ENCODE data around the gene HOXD12.
A peak's percentile ranks its signal among the peaks of the same experiment; 100 is the strongest.

The HOXD12 gene

DNA sequence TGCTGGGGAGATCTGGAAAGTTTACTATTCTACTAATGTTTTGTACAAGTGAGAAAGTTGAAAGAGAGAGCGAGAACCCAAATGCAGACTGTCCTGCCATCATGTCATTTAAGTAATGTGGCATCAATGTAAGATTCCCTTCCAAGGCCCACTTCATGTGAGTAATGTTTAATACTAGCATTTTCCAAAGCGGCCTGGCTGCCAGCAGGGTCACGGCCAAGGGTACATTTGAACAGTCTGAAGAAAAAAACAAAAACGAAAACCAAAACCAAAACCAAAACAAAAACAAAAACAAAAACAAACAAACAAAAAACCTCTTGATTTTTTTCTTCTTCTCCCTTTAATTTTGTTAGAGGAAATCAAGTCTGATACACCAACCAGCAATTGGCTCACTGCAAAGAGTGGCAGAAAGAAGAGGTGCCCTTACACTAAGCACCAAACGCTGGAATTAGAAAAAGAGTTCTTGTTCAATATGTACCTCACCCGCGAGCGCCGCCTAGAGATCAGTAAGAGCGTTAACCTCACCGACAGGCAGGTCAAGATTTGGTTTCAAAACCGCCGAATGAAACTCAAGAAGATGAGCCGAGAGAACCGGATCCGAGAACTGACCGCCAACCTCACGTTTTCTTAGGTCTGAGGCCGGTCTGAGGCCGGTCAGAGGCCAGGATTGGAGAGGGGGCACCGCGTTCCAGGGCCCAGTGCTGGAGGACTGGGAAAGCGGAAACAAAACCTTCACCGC, 19.2 kb downstream of the HOXD12 start:
- DNase-seq (ENCODE audit: low read depth) = no peak

DNA sequence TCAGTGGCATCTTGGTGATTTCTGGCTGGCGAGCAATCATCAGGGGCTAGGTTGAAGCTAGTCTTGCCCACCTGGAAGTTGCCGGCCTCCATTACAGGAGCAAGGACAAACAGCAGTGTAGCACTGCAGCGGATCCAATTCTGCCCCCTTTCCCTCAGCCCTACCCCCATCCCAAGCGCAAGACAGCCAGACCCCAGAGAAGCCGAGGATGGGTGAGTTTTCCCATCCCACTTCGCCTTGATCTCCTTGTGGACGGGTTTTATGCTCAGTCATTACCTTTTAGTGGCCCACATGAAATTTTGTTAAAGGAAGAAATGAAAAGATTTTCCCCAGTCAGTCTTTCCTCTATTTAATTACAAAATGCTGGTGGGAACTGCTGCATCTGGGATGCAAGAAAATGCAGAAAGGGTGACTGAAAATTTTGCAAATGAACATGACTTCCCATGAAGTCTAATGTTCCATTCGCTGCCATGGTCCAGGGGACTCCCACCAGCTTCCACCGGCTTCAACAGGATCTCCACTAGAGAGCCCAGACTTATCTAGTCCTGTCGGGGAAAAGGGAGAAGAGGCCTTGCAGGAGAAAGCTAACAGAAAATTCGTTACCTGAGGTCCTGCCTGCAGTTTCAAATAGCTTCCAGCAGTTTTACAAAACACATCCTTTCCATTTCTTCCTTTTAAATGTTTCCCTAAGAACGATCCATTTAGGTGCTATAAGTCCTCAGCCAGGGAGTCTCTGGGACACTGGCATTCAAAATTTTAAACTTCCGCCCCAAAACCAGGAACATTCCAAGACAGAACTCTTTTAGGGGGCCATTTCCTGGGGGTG, 21.0 kb downstream of the HOXD12 start:
- DNase-seq (ENCODE audit: low read depth) = no peak

DNA sequence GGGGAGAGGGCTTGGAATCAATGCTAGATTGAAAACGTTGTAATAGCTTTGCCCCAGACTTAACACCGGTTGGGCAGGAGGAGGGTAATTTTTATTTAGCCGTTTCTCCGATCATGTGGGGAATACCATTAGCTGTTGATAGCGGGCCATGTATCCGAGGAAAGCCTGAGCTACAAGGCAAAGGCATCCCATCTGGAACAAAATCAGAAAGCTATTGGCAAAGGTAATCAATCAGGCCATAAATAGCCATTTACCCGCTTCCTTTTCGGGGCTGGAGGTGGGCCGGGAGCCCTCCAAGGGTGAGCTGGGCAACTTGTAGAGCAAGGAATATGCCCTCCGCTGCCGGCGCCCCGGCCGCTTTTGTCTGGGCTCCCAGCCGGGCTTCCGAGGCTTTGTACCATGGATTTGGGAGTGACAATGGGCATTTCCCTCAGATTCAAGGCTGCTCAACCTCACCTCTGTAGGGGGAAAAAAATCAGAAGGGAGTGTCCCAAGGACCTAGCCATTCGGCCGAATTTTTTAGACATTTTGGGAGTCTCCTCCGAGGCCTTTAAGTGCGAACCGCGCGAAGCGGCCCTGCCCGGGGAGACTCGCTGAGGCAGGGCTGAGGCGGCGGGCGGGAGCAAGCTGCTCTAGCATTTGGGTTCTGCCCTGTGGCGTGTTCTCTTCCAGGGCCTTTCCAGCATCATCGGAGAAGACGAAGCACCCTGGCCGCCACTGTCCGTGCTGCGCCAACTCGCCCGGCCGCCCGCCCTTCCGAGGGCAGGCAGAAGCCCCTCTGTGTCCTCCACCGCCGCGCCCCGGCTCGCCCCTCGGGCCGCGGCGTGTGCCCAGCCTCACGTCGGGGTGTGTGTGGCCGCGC, 21.8 kb downstream of the HOXD12 start:
- no peak for DNase-seq (ENCODE audit: low read depth)

DNA sequence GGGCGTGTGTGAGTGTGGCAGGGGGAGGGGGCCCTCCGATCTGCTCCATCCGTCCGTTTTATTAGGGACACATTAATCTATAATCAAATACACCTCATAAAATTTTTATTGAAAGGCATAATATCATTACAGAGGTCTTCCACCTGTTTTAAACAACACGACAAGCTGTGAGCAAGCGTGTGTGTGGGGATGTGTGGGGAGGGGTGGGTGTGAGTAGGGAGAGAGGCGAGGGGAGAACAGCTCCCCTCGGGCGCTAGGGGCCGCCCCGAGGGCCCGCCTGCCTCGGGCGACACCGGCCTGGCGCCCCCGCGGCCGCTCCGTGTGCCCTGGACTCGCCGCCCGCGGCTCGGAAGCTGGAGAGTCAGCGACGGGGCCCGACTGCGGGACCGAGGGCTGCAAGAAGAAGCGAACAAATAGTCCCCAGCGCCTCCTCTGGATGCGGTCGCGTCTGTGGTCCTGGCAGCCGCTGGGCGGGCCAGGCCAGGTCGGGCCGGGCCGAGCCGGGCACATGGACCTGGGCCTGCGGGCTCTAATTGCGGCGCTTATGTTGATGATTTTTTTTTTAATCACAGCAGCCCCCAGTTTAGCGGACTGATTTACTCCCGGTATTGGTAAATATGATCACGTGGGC, 22.6 kb downstream of the HOXD12 start:
- no peak for DNase-seq (ENCODE audit: low read depth)

DNA sequence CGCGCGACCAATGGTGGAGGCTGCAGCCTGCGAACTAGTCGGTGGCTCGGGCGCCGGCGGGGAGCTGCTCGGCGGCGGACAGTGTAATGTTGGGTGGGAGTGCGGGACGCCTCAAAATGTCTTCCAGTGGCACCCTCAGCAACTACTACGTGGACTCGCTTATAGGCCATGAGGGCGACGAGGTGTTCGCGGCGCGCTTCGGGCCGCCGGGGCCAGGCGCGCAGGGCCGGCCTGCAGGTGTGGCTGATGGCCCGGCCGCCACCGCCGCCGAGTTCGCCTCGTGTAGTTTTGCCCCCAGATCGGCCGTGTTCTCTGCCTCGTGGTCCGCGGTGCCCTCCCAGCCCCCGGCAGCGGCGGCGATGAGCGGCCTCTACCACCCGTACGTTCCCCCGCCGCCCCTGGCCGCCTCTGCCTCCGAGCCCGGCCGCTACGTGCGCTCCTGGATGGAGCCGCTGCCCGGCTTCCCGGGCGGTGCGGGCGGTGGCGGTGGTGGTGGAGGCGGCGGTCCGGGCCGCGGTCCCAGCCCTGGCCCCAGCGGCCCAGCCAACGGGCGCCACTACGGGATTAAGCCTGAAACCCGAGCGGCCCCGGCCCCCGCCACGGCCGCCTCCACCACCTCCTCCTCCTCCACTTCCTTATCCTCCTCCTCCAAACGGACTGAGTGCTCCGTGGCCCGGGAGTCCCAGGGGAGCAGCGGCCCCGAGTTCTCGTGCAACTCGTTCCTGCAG, 23.3 kb downstream of the HOXD12 start, which contains the start of gene HOXD9:
HOXD9 (plus strand) TSS at position 37 of the 728 bp plus-strand sequence; CDS start at position 87, 50 bp downstream.
- DNase-seq (ENCODE audit: low read depth) = no peak

DNA sequence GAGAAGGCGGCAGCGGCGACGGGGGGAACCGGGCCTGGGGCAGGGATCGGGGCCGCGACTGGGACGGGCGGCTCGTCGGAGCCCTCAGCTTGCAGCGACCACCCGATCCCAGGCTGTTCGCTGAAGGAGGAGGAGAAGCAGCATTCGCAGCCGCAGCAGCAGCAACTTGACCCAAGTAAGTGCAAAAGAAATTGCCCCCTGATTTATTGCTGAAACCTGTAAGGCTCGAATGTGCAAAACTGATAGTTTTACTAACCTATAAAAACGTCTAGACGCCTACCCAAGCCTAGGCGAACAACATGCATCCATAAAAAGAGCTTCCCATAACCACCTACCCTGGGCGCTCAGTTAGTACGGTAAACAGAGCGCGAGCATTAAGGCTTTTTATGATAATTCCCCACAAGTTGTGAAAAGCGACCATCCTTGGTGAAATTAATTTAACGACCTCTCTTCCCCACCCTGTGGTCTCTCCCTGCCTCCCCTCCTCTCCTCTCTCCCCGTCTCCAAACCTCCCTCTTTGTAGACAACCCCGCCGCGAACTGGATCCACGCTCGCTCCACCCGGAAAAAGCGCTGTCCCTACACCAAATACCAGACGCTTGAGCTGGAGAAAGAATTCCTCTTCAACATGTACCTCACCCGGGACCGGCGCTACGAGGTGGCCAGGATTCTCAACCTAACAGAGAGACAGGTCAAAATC, 24.0 kb downstream of the HOXD12 start:
- no peak for DNase-seq (ENCODE audit: low read depth)

DNA sequence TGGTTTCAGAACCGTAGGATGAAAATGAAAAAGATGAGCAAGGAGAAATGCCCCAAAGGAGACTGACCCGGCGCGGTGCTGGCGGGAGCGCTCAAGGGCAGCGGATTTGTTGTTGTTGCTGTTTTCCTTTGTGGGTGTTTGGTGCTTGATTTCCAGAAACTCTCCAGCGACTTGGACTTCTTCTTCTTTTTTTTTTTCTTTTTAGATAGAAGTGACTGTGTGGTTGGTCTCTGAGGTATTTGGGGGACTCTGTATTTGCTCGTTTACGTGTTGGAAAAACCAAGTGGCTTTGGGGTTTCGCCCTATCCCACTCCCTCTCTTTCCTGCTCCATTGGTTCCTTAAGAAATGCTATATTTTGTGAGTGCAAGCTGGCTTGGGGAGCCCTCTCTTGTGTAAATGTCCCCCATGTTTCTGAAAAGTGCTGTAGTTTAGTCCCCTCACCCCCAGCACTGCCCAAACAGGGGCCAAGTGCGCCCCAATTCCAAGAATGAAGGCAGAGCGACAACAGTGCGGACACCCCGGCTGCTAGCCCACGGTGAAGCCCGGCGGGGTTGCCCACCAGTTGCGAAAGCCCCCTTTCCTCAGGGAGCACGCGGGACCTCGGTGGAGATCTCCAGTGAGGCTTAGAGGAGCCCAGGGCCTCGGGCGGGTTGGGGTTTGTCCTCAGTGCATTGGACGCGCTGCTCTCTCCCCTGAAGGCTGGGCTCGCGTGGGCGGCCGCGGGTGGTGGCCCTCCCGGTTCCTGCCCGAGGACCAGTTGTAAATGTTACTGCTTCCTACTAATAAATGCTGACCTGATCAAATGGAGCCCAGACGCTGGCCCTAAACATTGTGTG, 24.7 kb downstream of the HOXD12 start:
- DNase-seq (ENCODE audit: low read depth) = no peak

DNA sequence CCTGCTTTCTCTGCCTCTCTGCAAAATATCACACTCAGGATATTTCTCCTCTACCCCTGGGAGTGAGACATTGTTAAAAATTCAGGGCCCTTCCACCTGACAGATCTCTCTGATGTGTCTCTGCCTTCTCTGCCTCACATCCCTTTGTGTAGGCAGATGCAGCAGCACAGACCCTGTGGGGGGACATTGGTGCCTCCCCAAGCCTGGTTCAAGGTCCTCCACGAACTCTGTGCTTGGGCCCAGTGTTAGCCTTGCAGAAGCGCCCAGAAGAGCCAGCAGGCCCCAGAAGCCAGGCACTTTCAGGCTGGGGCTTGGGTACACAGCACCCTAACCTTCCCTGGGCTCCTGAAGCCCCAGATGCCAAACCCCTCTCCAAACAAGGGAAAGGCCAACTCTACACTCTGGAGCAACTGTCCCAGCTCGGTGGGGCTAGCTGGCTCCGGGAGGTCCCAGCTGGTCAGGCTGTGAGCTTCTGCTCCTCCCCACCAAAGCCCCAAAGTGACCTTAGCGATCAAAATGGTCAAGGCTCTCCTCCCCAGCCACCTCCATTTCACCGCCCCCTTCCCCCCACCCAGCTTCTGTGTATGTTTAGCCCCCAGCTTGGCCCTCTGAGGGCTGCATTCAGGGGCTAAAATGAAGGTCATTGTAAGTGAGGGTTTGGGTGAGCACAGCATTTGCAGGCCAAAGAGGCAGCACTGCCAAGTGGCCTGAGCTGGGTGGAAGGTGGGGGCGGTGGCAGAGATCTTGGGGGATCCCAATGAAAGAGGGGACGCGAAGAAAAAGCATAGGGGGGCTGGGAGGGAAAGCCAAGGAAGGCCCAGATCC, 25.6 kb downstream of the HOXD12 start:
- no peak for DNase-seq (ENCODE audit: low read depth)

DNA sequence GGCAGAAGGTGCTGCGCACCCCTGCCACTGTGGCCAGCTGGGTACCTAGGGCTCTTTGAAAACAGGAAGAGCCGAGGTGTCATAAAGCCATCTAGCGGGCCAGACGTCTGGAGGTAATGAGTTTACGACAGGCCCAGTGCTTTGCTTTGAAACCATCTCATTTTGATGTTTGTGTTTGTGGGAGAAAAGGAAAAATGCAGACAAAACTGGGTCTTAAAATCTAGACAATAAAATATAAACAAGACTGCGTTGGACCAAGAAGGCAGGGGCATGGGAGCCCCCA, 26.1 kb downstream of the HOXD12 start:
- no peak for DNase-seq (ENCODE audit: low read depth)

DNA sequence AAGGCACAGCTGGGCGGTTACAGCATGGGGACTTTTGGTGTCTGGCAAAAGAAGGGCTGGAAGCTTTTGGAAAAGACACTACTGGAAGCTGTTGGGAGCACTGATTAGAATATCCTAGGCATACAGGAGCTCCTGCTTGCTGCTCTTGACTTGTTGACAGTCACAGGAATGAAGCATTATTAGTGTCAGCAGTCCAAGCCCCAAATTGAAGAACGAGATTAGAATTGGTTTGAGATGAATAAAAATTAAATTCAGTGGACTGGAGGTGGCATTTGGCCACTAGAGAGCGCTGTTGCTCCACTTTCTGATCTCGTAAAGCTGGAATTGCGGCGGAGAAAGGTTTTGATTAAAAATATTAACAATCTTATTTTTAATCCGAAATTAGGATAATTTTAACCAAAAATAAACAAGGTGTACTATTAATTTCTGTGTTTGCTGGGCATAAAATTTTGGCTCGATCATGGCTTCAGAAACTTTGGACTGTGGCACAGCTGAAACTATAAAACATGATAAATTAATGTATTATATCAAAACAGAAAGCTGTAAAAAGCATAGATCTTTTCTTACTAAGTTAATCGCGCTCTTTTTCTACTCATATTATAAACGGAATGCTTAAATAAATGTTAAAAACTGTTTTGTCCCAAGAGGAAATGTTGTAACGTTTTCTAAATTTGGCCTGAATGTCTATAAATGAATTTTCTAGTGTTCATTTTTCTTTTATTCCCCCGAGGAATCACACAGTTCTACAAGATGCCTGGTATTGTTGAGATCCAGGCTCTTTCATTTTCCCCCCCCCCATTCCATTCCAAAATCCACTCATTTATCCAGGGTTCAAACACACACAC, 27.6 kb downstream of the HOXD12 start:
- peak; percentile 27 for DNase-seq (ENCODE audit: low read depth)

DNA sequence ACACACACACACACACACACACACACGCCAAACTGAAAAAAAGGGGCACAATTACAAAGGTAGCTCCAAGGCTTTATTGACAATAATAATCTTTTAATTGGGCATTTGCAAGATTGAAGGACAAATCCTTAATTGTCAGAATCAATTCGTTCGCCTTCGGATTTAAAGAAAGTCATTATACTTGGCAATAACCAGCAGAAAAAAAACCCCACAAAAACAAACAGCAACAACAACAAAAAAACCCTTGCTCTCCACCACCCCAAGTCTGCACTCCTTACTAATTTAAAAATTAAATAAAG, 28.1 kb downstream of the HOXD12 start:
- DNase-seq (ENCODE audit: low read depth) = no peak

DNA sequence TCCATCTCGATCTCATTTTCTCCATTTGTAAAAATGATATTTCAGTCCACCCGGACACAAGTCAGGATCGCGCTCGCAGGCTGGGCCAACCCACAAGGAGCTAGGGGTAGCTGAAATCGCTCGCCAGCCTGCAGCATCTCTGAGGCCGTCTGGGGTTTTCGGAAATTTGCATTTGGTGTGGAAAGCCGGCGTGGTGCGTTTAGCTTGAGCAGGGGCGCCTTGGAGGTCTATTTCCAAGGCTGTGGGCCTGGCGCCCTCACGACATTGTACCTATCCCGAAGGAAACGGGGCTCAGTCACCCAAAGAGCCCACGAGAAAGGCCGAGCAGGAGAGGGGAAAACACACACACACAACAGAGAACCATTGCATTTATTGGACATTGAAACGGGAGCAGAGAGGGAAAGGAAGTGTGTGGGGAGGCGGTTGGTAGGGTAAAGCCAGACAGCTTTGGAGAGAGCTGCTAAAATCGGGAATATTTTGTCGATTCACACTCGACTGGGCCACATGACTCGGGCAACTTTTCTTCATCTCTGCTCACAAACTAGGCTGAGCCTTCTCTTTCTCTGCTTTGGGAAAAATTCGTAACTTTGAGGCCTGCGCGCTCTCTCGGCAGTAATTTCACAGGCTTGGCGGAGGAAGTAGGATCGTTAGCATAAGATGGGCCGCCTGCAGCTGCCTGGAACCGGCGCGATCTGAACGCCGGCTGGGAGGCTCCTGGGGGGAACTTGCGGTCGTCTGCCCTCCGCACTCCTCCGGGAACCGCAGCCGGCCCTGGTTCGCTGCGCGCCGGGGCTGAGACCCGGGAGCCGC, 28.8 kb downstream of the HOXD12 start:
- DNase-seq (ENCODE audit: low read depth) = no peak

DNA sequence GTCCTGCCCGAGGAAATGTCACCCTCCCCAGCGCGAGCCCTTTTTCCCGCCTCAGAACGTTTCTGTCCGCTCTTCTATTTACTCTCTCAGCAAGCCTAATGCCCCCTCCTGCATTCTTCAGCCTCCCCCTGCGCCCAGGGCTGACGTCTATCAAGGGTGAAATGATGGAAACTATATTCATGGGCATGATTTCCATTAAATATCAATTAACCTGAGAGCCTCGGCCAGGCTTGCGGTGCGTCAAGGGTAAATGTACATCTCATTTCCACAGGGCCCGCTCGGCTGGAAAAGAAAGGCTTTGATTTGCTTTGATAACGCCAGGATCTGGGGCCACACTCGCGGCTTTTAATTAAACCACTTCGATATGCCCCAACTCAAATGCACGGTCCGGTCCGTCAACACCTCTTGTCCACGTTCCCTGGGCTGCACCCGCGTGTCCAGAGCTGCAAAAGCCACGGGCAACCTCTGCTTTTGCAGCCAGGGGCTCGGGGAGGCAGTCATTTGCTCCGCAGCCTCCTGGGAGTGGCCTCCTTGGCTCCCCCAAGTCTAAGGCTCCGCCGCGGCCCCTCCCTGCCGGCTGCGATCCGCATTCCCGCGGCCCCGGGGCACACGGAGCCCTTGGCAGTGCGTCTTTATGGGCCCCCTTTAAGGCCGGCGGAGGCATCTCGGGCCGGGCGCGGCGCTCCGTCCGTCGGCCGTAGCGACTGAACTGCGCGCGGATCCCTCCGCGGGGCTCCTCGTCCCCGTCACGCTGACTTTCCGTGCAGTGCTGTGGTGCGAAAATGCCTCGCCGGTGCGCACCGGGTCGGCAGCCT, 29.6 kb downstream of the HOXD12 start, which contains the start of gene HOXD8:
HOXD8 (plus strand) TSS at position 724 of the 815 bp plus-strand sequence. CDS start 662 bp downstream, outside the sequence.
- DNase-seq (ENCODE audit: low read depth) = no peak

DNA sequence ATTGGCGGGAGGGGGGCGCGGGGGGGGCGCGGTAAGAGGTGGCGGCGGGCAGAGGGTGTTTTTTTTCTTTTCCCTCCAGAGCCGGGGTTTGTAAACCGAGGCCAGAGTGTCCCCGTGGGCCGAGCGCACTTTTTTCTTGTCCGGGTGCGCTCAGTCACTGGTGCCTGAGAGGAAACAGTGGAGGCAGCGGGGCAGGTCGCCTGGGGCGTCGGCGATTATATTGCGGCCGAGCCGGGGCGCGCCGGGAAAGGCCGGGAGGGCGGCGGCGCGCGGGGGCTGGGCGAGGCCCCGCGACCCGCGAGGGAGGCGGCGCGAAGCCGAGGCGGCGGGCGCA, 30.2 kb downstream of the HOXD12 start:
- DNase-seq (ENCODE audit: low read depth) = no peak

DNA sequence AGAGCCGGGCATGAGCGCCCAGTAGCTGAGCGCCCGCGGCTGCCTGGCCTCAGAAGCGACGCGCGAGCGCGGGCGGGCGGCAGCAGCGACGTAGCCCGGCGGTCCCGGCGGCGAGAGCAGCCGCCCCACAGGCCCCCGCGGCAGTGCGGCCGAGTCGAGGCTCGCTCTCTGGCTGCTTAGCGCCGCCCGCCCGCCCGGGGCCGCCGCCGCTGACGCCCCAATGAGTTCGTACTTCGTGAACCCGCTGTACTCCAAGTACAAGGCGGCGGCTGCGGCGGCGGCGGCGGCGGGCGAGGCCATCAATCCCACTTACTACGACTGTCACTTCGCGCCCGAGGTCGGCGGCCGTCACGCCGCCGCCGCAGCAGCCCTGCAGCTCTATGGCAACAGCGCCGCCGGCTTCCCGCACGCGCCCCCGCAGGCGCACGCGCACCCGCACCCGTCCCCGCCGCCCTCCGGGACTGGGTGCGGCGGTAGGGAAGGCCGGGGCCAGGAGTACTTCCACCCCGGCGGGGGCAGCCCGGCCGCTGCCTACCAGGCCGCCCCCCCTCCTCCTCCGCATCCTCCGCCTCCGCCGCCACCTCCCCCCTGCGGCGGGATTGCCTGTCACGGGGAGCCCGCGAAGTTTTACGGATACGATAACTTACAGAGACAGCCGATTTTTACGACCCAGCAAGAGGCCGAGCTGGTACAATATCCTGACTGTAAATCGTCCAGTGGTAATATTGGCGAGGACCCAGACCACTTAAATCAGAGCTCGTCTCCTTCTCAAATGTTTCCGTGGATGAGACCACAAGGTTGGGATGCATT, 30.8 kb downstream of the HOXD12 start:
- DNase-seq (ENCODE audit: low read depth) = no peak

Data from activated T-helper 1 cell treated with Interleukin-2 at 50 U/mL for 16 hours (primary cell).